HepG2 (cell line): Measurements from ENCODE around the gene SLIT1. TPM values are rescaled to one million over a fixed set of nuclear protein-coding genes. Genes with fewer than 3 reads are reported as not detected.

Experiments used
- ATAC-seq: fragments of 200-7000 bp; cut with Tn5 transposase; 3 replicates; pipeline ENCODE4 v1.9.1; 2020; ENCODE audit warnings: mild to moderate bottlenecking, moderate library complexity
- BruUV-seq: library from RNA; stranded (reverse); fragments of 400-500 nt; replicated peaks from 2 replicates; lab custom pipeline; 2021; lab: Mats Ljungman, UMichigan
- CTCF ChIA-PET: fragments of 300-600 bp; formaldehyde crosslinking; extraction: SDS; loops from one replicate; lab custom pipeline; 2021; ENCODE audit warnings: low total read pairs, inconsistent platforms, low intra/inter-chr PET ratio; lab: Yijun Ruan, JAX
- POLR2A ChIA-PET: fragments of 350-600 bp; sonication (Branson Sonifier 250); formaldehyde crosslinking; loops from one replicate; lab custom pipeline; 2020; ENCODE audit warnings: antibody characterized with exemption, inconsistent platforms; lab: Yijun Ruan, JAX
- DNase-seq: peaks from one replicate; pipeline ENCODE4 v3.0.0-alpha.2; 2015; ENCODE audit warnings: low spot score
- FAIRE-seq: peaks from 3 replicates; lab custom pipeline; 2011; peaks lifted over from hg19 to GRCh38; lab: Jason Lieb, UNC
- H2AFZ ChIP-seq: one replicate; pipeline ENCODE4 v1.6.1; 2011; ENCODE audit warnings: low read length, inconsistent platforms
- H3K27ac ChIP-seq: fragments of 300-600 bp; 3 replicates; pipeline ENCODE4 v1.8.0; 2011; ENCODE audit warnings: mixed run types, mild to moderate bottlenecking, mixed read lengths, low read length, inconsistent platforms; ENCODE audit not compliant: insufficient read depth; ENCODE audit errors: extremely low read length
- H3K27me3 ChIP-seq, 2 experiments: fragments of 200-600 bp in 1 of 2; 2 replicates in 1 of 2; 3 replicates in 1 of 2; pipeline versions ENCODE4 v1.6.0 to v1.8.0; 2011; ENCODE audit warnings: low read length in 2 of 2, mild to moderate bottlenecking in 2 of 2, moderate library complexity in 2 of 2, inconsistent platforms in 1 of 2; ENCODE audit not compliant: insufficient read depth in 2 of 2, control insufficient read depth in 1 of 2
- H3K36me3 ChIP-seq, 2 experiments: fragments of 200-600 bp in 1 of 2; replicated peaks in 1 of 2; 2 replicates in 1 of 2; 3 replicates in 1 of 2; pipeline versions ENCODE4 v1.5.1 to v1.8.0; 2011; ENCODE audit warnings: low read length in 2 of 2, inconsistent platforms in 1 of 2; ENCODE audit not compliant: insufficient read depth in 2 of 2, control insufficient read depth in 1 of 2
- H3K4me1 ChIP-seq: 2 replicates; pipeline ENCODE4 v1.5.1; 2012; ENCODE audit warnings: low read length, inconsistent platforms; ENCODE audit not compliant: insufficient read depth
- H3K4me2 ChIP-seq: 2 replicates; pipeline ENCODE4 v1.6.0; 2011; ENCODE audit warnings: low read depth, low read length, inconsistent platforms
- H3K4me3 ChIP-seq, 3 experiments: fragments of 200-600 bp in 1 of 3; sonication (generic), shearing (Covaris generic) in 1 of 3; replicated peaks in 1 of 3; 2 replicates each; pipeline ENCODE4 v1.5.1; 2011 to 2016; ENCODE audit warnings: low read length in 3 of 3, inconsistent platforms in 2 of 3, low read depth in 2 of 3, mild to moderate bottlenecking in 2 of 3, control low read depth in 1 of 3, mixed read lengths in 1 of 3; ENCODE audit not compliant: insufficient read depth in 1 of 3
- H3K79me2 ChIP-seq: one replicate; pipeline ENCODE4 v1.6.1; 2011; ENCODE audit warnings: low read length, inconsistent platforms; ENCODE audit not compliant: insufficient read depth
- H3K9ac ChIP-seq: 2 replicates; pipeline ENCODE4 v1.6.0; 2011; ENCODE audit warnings: mild to moderate bottlenecking, low read depth, low read length, inconsistent platforms; ENCODE audit not compliant: insufficient read depth
- H3K9me3 ChIP-seq: 2 replicates; pipeline ENCODE4 v1.5.1; 2012; ENCODE audit warnings: mild to moderate bottlenecking, low read length
- H4K20me1 ChIP-seq: 2 replicates; pipeline ENCODE4 v1.6.0; 2011; ENCODE audit warnings: inconsistent platforms, mild to moderate bottlenecking, low read length, moderate library complexity; ENCODE audit not compliant: insufficient read depth
- HHEX ChIP-seq: IDR thresholded peaks from 2 replicates; pipeline ENCODE4 v1.6.1; 2016; ENCODE audit warnings: control low read depth
- MBNL3 ChIP-seq: fragments of 250-450 bp; sonication (Bioruptor Pico); conservative IDR thresholded peaks from 2 replicates; pipeline ENCODE4 v1.8.0; 2022; ENCODE audit warnings: mild to moderate bottlenecking, inconsistent platforms
- MTF1 ChIP-seq: sonication (generic); formaldehyde crosslinking; IDR thresholded peaks from 2 replicates; pipeline ENCODE4 v1.5.0; 2020; ENCODE audit warnings: missing genetic modification reagents
- NCOA5 ChIP-seq: sonication (generic); formaldehyde crosslinking; IDR thresholded peaks from 2 replicates; pipeline ENCODE4 v1.4.0; 2020; ENCODE audit warnings: missing genetic modification reagents
- NPAS2 ChIP-seq: sonication (generic); formaldehyde crosslinking; IDR thresholded peaks from 2 replicates; pipeline ENCODE4 v1.8.0; 2022; ENCODE audit warnings: mild to moderate bottlenecking, missing genetic modification reagents, borderline replicate concordance
- ZNF354B ChIP-seq: sonication (generic); formaldehyde crosslinking; IDR thresholded peaks from 2 replicates; pipeline ENCODE4 v1.8.0; 2022; ENCODE audit warnings: mild to moderate bottlenecking, missing genetic modification reagents
- ZNF720 ChIP-seq: sonication (generic); formaldehyde crosslinking; IDR thresholded peaks from 2 replicates; pipeline ENCODE4 v1.4.0; 2020; ENCODE audit warnings: missing genetic modification reagents
- WGBS: methylation state at CpG from one replicate; pipeline ENCODE4 v1.1.6; 2017; ENCODE audit warnings: low lambda C conversion rate; 5-methylcytosine and 5-hydroxymethylcytosine counted together
- in situ Hi-C: cut with HindIII; loops from 2 replicates; pipeline ENCODE4 v1.10.0; 2017; ENCODE audit warnings: low pct_unique_long_range_greater_than_20kb; ENCODE audit not compliant: extremely low pct_ligation_motif_present
- intact Hi-C: fragments of 100-400 bp; cut with micrococcal nuclease; formaldehyde crosslinking; loops from one replicate; pipeline ENCODE4 v1.10.0; 2022; ENCODE audit not compliant: unreplicated experiment
- polyA plus RNA-seq, 8 experiments: library from polyadenylated mRNA; depleted of rRNA in 3 of 8; stranded (reverse) in 7 of 8; unstranded in 1 of 8; fragments of >200 nt; fragmentation: Illumina TruSeq in 4 of 8; extraction: Trizol in 4 of 8; gene quantifications; 2 replicates each; pipeline versions ENCODE4 v1.2.1 to v1.2.3, GENCODE V29; 2011 to 2016; ENCODE audit warnings: low read depth in 4 of 8, missing spikeins in 1 of 8, mixed read lengths in 1 of 8; ENCODE audit not compliant: insufficient read depth in 1 of 8
- total RNA-seq, 5 experiments: library from RNA; depleted of rRNA; stranded (reverse); fragments of >200 nt; fragmentation: Illumina TruSeq; extraction: Trizol; gene quantifications; 2 replicates each; pipeline ENCODE4 v1.2.3, GENCODE V29; 2016; ENCODE audit warnings: low read depth in 1 of 5
- TF ChIP-seq, protein P1 (sequence below): IDR thresholded peaks from 2 replicates; pipeline ENCODE4 v1.6.1; 2016; ENCODE audit warnings: mild to moderate bottlenecking, missing biosample characterization, missing genetic modification reagents

Gene SLIT1
- total and polyA plus RNA-seq, 2 of the 13 experiments (the other 11 are each of a cell fraction or from before 2014, with no cell fraction given) = 0.09 to 0.33 TPM

DNA sequence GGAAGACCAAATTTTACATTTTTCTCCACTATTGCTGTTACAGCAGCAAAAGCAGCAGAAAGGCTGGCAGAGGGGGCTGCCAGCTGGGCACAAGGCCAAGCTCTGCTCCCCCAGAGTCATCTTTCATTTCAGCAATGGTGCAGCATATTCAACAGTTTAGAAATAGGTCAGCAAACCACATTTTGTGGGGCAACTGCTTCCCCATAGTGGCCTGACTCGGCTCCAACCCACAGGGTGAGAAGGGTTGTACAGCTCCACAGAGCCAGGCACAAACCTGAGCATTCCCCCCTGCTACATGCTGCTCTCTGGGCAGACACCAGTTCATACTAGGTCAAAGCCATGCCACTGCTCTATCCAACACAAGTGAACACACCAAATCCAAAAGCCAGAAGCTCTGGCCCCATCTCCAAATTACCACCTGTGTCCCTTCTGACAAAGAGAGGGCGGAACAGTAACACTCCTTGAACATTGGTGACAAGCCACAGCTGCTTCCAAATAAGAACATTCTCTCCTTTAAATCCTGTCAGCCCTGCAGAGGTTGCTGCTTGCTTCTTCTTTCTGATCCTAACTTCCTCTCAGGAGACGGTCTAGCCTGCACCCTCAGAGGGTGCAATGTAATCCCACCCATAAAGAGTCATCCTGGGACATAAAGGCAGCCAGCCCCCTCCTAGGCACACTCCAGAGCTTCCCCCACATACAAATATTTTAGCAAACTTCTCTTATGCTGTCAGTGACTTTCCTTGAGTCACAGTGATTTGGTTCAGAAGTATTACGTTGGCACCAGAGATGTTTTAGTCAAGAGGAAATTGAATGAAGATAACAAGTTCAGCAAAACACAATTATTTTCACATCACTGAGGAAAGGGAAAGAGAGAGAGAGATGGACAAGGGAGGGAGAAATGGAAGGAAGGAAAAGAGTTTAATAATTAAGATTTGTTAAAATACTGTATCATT, 39.0 kb upstream of the SLIT1 start:
- Histone ChIP-seq H2AFZ (no peak overlapping the region), H3K27me3 (no peaks in the 10 kb centered on the region)
- no peak for DNase-seq
- no peak for FAIRE-seq
- TF ChIP-seq MBNL3 (CRISPR knock-in tag) (no peak), NPAS2 (CRISPR knock-in tag) (no peak), ZNF720 (CRISPR knock-in tag) (no peak), ZNF354B (no peak), HHEX (CRISPR knock-in tag) (no peak), MTF1 (CRISPR knock-in tag) (no peak), NCOA5 (CRISPR knock-in tag) (no peak)
- TF ChIP-seq, protein P1, sequence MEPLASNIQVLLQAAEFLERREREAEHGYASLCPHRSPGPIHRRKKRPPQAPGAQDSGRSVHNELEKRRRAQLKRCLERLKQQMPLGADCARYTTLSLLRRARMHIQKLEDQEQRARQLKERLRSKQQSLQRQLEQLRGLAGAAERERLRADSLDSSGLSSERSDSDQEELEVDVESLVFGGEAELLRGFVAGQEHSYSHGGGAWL (CRISPR knock-in tag) = no peak
- TF ChIP-seq, all 625 proteins: peak for 0
- intact Hi-C loops = no loop called here
- POLR2A ChIA-PET = no interaction called here
- Histone ChIP-seq H3K79me2 (no peaks in the 10 kb centered on the region), H4K20me1 (no peaks in the 10 kb centered on the region), H3K9ac (no peak overlapping the region), H3K27ac (no peak overlapping the region), H3K4me3 (no peak overlapping the region), H3K36me3 (peaks cover 6 to 8% of the 10 kb centered on the region in 2 experiments; a peak in 4 of 5 replicates), H3K9me3 (no peaks in the 10 kb centered on the region), H3K4me1 (no peaks in the 10 kb centered on the region), H3K4me2 (no peak overlapping the region)
- ATAC-seq = no peak
- CTCF ChIA-PET = no interaction called here
- no TSS peak for BruUV-seq
- 97% methylated on average over 3 of the region's 4 CpGs for WGBS
- in situ Hi-C loops = no loop called here
